Measurements from ENCODE around the gene POLN.

Gene POLN

GRCh38 chr4:2263926-2264321, 22.0 kb upstream of the POLN start:
- no peak for DNase-seq (ENCODE audit: low read depth in 2 of 2)

GRCh38 chr4:2262944-2263250, 21.0 kb upstream of the POLN start:
- no peak for DNase-seq (ENCODE audit: low read depth in 2 of 2)

GRCh38 chr4:2262145-2262943, 20.4 kb upstream of the POLN start:
- peak; percentile 88 to 96 for DNase-seq (ENCODE audit: low read depth in 2 of 2)

- DNase-seq (ENCODE audit: low read depth in 2 of 2): no peak
Observed at GRCh38 chr4:2261853-2262144, 19.9 kb upstream of the POLN start, which contains the start of gene MXD4. Gene MXD4, minus strand, starts transcription at chr4:2262109. Its CDS starts 129 bp downstream, at chr4:2261980.

- peak in 1 of 2 donors; percentile 30 for DNase-seq (ENCODE audit: low read depth in 2 of 2)
Observed at GRCh38 chr4:2261110-2261852, 19.4 kb upstream of the POLN start.

- DNase-seq (ENCODE audit: low read depth in 2 of 2): no peak
Observed at GRCh38 chr4:2260344-2261109, 18.6 kb upstream of the POLN start.

DNA sequence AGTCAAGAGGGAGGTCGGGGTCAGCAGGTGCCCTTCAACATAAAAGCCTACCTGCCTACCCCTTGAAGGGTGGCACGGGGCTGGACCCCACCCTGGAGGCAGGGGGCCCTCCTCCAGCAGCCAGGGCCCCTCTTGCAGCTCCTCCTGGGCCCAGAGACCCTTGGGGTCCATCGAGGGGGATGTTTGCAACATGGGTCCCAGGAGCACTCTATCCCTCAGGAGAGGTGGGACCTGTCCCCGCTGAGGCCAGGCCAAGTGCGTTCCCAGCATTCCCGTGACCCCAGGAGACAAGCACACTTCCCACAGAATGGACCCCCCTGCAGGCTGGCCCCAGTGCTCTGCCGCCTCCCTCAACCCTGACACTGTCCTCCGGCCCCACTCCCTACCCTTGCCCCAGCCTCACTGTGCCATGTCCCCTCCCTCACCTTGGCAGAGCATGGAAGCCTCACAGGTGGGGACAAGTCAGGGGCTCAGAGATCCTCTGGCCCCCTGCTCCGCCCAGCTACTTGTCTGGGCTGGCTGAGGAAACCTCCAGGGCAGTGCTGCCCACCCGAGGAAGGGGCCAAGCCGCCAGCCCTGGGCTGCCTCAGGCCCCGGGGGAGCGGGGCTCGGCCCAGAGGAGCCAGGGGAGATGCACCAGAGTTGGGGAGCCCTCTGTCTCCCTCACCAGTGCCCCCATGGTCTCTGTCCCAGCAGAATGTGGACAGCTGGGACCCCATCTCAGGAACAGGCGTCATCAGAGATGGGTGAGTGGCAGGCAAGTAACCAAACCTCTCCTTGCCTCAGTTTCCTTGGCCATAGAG, 17.8 kb upstream of the POLN start:
- DNase-seq (ENCODE audit: low read depth in 2 of 2): no peak

DNA sequence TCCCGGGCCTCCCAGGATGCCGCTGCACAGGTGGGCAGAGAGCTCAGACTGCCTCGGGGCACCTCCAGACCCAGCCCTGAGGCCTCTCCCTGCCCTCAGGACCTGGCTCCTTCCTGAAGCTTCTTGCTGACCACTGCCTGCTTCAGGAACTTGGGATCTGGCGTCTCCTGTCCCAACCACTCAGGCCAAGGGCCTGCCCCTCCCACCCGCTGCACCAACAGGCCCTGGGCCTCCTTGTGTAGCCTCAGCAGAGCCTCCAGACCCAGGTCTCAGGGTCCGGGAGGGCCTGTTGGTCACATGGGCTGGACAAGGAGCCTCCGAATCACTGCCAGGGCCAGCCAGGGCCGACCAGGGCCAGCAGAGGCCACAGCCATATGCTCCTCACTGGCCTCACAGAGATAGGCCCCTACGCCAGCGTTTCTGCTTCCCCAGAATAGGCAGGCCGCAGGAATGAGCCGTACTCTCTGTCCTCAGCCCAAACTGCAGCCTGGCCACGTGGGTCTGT, 17.2 kb upstream of the POLN start:
- no peak for DNase-seq (ENCODE audit: low read depth in 2 of 2)

DNA sequence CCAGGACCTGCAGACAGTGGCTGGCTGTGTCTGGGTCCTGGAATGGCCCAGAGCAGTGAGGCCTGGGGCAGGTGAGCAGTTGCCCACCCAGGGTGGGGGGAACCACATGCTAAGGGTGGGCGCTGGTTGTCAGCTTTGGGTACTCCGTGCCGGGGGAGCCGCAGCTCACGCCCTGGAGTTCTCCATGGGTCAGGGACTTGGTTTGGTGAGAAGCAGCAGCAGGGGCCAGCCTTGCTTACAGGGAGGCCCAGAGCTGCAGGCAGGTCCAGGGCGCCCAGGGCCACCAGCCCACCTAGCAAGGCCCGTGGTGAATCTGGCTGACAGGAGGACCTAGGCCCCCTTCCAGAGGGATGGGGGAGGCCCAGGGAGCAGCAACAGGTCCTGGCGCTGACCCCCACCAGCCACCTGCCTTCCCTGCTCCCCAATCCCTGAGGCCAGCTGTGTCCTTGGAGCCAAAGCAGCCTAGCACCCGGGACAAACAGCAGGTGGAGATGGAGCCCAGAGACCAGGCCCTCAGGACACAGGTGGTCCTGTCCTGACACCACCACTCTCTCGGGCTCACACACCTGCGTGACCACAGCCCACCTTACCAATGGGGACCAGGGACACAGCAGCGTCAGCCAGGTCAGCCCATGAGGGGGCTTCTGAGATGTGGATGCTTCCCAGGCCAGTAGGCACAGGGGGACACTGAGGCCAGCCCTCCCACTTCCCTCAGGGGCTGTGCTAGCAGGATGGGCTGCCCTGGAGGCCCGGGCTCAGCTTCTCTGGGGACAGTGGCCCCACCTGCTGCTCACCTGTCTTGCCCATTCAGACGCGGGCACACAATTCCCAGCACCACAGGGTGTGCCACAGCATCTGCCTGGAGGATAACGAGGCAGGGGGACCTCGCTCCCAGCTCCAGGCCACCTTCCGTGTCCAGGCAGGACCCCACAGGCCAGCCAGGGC, 16.4 kb upstream of the POLN start:
- no peak for DNase-seq (ENCODE audit: low read depth in 2 of 2)

DNA sequence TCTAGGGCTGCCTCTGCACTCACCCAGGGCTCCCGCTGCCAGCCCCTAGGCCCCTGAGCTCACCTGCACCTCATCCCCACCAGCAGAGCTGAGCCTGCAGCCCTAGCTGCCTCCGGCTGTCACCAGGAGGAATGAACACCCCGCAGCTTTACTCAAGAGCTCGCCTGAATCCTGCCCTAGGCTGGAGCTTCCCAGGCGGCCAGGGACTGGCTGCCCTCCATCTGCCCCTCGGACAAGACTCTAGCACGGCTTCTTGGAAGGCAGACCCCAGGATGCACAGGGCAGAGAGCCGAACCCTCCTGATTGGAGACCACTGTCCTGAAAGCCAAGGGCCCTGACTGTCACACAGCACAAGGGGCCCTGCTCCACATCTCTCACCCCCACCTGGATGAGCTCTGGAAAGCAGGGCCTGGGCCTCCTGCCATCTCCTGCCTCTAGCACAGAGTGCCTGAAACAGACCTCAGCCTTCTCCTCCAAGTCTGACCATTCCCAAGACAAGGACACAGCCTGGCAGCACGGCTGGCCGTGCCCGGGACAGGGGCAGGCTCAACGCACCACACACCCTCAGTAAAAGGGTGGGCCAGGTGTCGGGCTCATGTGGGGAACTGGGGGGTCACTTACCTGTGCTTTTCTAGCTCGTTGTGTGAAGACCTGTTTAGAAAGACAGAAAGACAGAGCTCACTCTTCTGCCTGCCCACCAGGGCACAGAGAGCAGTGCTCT, 15.6 kb upstream of the POLN start:
- DNase-seq (ENCODE audit: low read depth in 2 of 2): no peak

- DNase-seq (ENCODE audit: low read depth in 2 of 2): no peak
Observed at GRCh38 chr4:2256781-2257191, 14.9 kb upstream of the POLN start.

GRCh38 chr4:2256156-2256731, 14.3 kb upstream of the POLN start:
- DNase-seq (ENCODE audit: low read depth in 2 of 2): no peak

- DNase-seq (ENCODE audit: low read depth in 2 of 2): no peak
Observed at GRCh38 chr4:2255501-2256155, 13.7 kb upstream of the POLN start.

GRCh38 chr4:2254665-2255500, 13.0 kb upstream of the POLN start:
- no peak for DNase-seq (ENCODE audit: low read depth in 2 of 2)

- DNase-seq (ENCODE audit: low read depth in 2 of 2): no peak
Observed at GRCh38 chr4:2253160-2254084, 11.5 kb upstream of the POLN start.

DNA sequence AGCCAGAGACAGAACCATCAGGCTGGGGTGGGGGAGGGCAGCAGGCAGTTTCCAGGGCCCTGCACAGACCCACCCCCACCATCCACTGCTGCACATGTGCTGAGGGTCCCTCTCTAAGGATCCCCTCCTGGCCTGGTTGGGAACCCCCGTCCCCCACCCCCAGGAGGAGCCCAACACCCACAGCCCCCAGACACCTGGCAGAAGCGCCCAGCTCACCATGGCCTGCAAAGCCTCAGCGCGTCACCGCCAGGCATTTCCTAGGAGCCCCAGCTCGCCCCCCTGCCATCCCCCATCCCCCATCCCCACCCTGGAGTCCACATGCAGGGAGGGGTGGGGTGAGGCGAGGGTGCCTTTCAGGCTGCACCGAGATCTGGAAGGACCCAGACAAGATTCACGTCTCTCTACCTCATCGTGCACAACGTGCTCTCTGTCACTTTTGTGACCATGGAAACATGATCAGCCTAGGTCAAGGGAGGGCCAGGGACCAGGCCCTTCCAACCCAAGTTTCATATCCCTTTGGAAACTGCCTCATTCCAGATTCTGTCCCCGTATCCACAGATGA, 10.7 kb upstream of the POLN start:
- no peak for DNase-seq (ENCODE audit: low read depth in 2 of 2)
